ENCODE measurements around the gene GTF2E1.

- TF ChIP-seq, protein P1, sequence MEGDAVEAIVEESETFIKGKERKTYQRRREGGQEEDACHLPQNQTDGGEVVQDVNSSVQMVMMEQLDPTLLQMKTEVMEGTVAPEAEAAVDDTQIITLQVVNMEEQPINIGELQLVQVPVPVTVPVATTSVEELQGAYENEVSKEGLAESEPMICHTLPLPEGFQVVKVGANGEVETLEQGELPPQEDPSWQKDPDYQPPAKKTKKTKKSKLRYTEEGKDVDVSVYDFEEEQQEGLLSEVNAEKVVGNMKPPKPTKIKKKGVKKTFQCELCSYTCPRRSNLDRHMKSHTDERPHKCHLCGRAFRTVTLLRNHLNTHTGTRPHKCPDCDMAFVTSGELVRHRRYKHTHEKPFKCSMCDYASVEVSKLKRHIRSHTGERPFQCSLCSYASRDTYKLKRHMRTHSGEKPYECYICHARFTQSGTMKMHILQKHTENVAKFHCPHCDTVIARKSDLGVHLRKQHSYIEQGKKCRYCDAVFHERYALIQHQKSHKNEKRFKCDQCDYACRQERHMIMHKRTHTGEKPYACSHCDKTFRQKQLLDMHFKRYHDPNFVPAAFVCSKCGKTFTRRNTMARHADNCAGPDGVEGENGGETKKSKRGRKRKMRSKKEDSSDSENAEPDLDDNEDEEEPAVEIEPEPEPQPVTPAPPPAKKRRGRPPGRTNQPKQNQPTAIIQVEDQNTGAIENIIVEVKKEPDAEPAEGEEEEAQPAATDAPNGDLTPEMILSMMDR (conservative IDR thresholded peaks at IDR 0.05 in 1 of 2, IDR thresholded peaks at IDR 0.05 in 1 of 2; ENCODE audit: low read depth in 1 of 2, low read length in 2 of 2): no peak
- TF ChIP-seq EZH2 (IDR thresholded peaks at IDR 0.05; ENCODE audit: low read length, missing control alignments): no peak
These were observed 29.5 kb downstream of the GTF2E1 start for GRCh38 chr3:120772081-120772480.

All from fibroblast of lung (primary cell).